B cell (primary cell): ENCODE results near the gene KIF21A. TPM values are rescaled to one million over a fixed set of nuclear protein-coding genes. Genes with fewer than 3 reads are reported as not detected.

Source experiments
- ATAC-seq: fragments of 200-7000 bp; cut with Tn5 transposase; one replicate; pipeline ENCODE4 v1.10.0; 2021; ENCODE audit warnings: low read depth, mild to moderate bottlenecking, moderate number of reproducible peaks, moderate library complexity
- CTCF ChIA-PET: fragments of 350-600 bp; sonication (Branson Sonifier 250); formaldehyde crosslinking; loops from one replicate; lab custom pipeline; 2021; ENCODE audit warnings: antibody characterized with exemption, inconsistent platforms; lab: Charles Lee
- POLR2A ChIA-PET: fragments of 350-600 bp; sonication (Branson Sonifier 250); formaldehyde crosslinking; loops from one replicate; lab custom pipeline; 2021; ENCODE audit warnings: antibody characterized with exemption; lab: Charles Lee
- DNase-seq: peaks from one replicate; pipeline ENCODE4 v3.0.0; 2013
- H2AFZ ChIP-seq: 2 replicates; pipeline ENCODE4 v1.6.1; 2012; ENCODE audit warnings: mild to moderate bottlenecking, low read depth, low read length; ENCODE audit not compliant: insufficient read depth, poor library complexity, severe bottlenecking
- H3K27ac ChIP-seq, 2 donors: 1 replicate in 1 of 2; 2 replicates in 1 of 2; pipeline ENCODE4 v1.5.1; 2012 to 2013; ENCODE audit warnings: low read length in 2 of 2, mild to moderate bottlenecking in 2 of 2, moderate library complexity in 1 of 2
- H3K27me3 ChIP-seq, 4 experiments: fragments of 200-600 bp in 1 of 4; sonication (generic) in 1 of 4; replicated peaks in 1 of 4; 1 replicate in 2 of 4; 2 replicates in 2 of 4; pipeline versions ENCODE4 v1.6.1 to v1.7.0; 2013 to 2016; ENCODE audit warnings: low read length in 3 of 4, mild to moderate bottlenecking in 2 of 4, mixed read lengths in 1 of 4, moderate library complexity in 1 of 4; ENCODE audit not compliant: insufficient read depth in 4 of 4, control insufficient read depth in 3 of 4; ENCODE audit errors: control extremely low read depth in 1 of 4
- H3K36me3 ChIP-seq, 2 experiments: replicated peaks in 1 of 2; 1 replicate in 1 of 2; 2 replicates in 1 of 2; pipeline versions ENCODE4 v1.6.1 to v1.7.1; 2013; ENCODE audit warnings: low read length in 1 of 2; ENCODE audit not compliant: insufficient read depth in 2 of 2, control insufficient read depth in 1 of 2; ENCODE audit errors: control extremely low read depth in 1 of 2, extremely low read depth in 1 of 2
- H3K4me1 ChIP-seq, 2 donors: fragments of 200-600 bp in 1 of 2; sonication (generic) in 1 of 2; 1 replicate in 1 of 2; 2 replicates in 1 of 2; pipeline versions ENCODE4 v1.5.1 to v1.6.1; 2013 to 2017; ENCODE audit warnings: low read length in 2 of 2; ENCODE audit not compliant: control insufficient read depth in 2 of 2, insufficient read depth in 2 of 2
- H3K4me2 ChIP-seq: replicated peaks from 2 replicates; pipeline ENCODE3; 2012; ENCODE audit warnings: mild to moderate bottlenecking, low read depth, low read length; ENCODE audit not compliant: poor library complexity, severe bottlenecking
- H3K4me3 ChIP-seq, 5 experiments: fragments of 200-600 bp in 1 of 5; sonication (generic) in 1 of 5; 1 replicate in 3 of 5; 2 replicates in 2 of 5; pipeline versions ENCODE4 v1.5.1 to v1.7.0; 2011 to 2016; ENCODE audit warnings: low read length in 4 of 5, mild to moderate bottlenecking in 4 of 5, low read depth in 2 of 5, control low read depth in 1 of 5, moderate library complexity in 1 of 5; ENCODE audit not compliant: insufficient read depth in 1 of 5; ENCODE audit errors: control extremely low read depth in 1 of 5, extremely low read depth in 1 of 5
- H3K79me2 ChIP-seq: fragments of 200-600 bp; sonication (generic); one replicate; pipeline ENCODE4 v1.6.0; 2016; ENCODE audit warnings: low read length; ENCODE audit not compliant: control insufficient read depth, insufficient read depth
- H3K9ac ChIP-seq: fragments of 200-600 bp; sonication (generic); 2 replicates; pipeline ENCODE4 v1.6.1; 2017; ENCODE audit warnings: mild to moderate bottlenecking, low read length, moderate library complexity
- H3K9me3 ChIP-seq, 3 donors: one replicate each; pipeline versions ENCODE4 v1.6.1 to v1.7.1; 2013; ENCODE audit warnings: low read length in 2 of 3; ENCODE audit not compliant: control insufficient read depth in 2 of 3, insufficient read depth in 1 of 3; ENCODE audit errors: control extremely low read depth in 1 of 3
- H4K20me1 ChIP-seq: 2 replicates; pipeline ENCODE4 v1.6.0; 2012; ENCODE audit warnings: mild to moderate bottlenecking, low read length; ENCODE audit not compliant: insufficient read depth, control insufficient read depth, poor library complexity, severe bottlenecking
- H3K27ac Mint-ChIP-seq: one replicate; pipeline ENCODE4 v1.8.0; 2021; ENCODE audit warnings: mixed read lengths
- H3K27me3 Mint-ChIP-seq: one replicate; pipeline ENCODE4 v1.8.0; 2021; ENCODE audit warnings: mixed read lengths
- H3K4me1 Mint-ChIP-seq: one replicate; pipeline ENCODE4 v1.8.0; 2021; ENCODE audit warnings: mixed read lengths
- H3K4me3 Mint-ChIP-seq: one replicate; pipeline ENCODE4 v1.8.0; 2021; ENCODE audit warnings: mixed read lengths
- H3K9me3 Mint-ChIP-seq: one replicate; pipeline ENCODE4 v1.8.0; 2022; ENCODE audit warnings: mixed read lengths; ENCODE audit not compliant: insufficient read depth
- EZH2 ChIP-seq: IDR thresholded peaks from 2 replicates; pipeline ENCODE4 v1.6.1; 2012; ENCODE audit warnings: borderline replicate concordance, low read depth, mild to moderate bottlenecking, moderate library complexity, low read length; ENCODE audit not compliant: insufficient read depth, poor library complexity, severe bottlenecking
- WGBS: methylation state at CpG from one replicate; pipeline ENCODE4 v1.1.5; 2013; ENCODE audit warnings: missing lambda C conversion rate; ENCODE audit not compliant: insufficient coverage; 5-methylcytosine and 5-hydroxymethylcytosine counted together
- intact Hi-C: fragments of 100-400 bp; cut with micrococcal nuclease; formaldehyde crosslinking; loops from one replicate; pipeline ENCODE4 v1.10.0; 2022
- polyA plus RNA-seq: library from polyadenylated mRNA; depleted of rRNA; stranded (reverse); fragments of >200 nt; gene quantifications from 2 replicates; pipeline ENCODE4 v1.2.3, GENCODE V29; 2012
- total RNA-seq, 2 donors: library from RNA; stranded (reverse); fragments of 120-200 nt in 1 of 2; gene quantifications; 1 replicate in 1 of 2; 2 replicates in 1 of 2; pipeline versions ENCODE4 v1.2.3 to v1.2.4, GENCODE V29; 2013 to 2022
- TF ChIP-seq, protein P1 (sequence below): fragments of 200-600 bp; IDR thresholded peaks from one replicate; pipeline ENCODE4 v1.8.0; 2022; ENCODE audit warnings: antibody characterized with exemption, mild to moderate bottlenecking

The KIF21A gene
- total and polyA plus RNA-seq, 2 donors (not counting 1 experiment from before 2014, with no cell fraction given): 0.33 to 2.2 TPM

DNA sequence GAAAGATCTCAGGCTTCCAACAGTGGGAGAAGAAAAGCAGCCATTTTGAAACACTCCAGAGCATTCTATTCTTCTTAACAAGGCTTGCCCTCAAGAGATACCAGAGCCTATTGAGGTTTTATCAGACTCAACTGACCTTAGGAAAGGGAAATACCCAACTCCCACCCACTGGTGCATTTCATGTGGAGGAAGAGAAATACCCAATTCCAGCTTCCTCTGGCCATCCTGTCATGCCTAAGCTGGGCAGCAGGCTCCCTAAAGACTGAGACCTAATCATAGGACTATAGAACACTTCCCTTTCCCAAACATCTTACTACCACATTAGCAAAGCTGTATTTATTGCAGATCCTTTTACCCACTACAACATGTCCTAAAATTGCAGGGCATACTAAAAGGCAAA lies 164.5 kb downstream of the KIF21A start:
- H3K9ac ChIP-seq: no peak overlapping the region
- intact Hi-C loops: no loop called here
- no peaks in the 10 kb centered on the region for H3K4me1 ChIP-seq
- no peaks in the 10 kb centered on the region for H3K4me1 Mint-ChIP-seq
- no peaks in the 10 kb centered on the region for H3K79me2 ChIP-seq
- H3K9me3 ChIP-seq: no peaks in the 10 kb centered on the region
- no peak overlapping the region for H3K27ac ChIP-seq
- ATAC-seq (no peak), DNase-seq (no peak)
- no peaks in the 10 kb centered on the region for H4K20me1 ChIP-seq
- H3K4me3 ChIP-seq: no peak overlapping the region
- H3K4me2 ChIP-seq: no peak overlapping the region
- H3K27me3 Mint-ChIP-seq: peaks cover 12% of the 10 kb centered on the region
- ChIA-PET CTCF (no interaction called here), POLR2A (no interaction called here)
- no peak overlapping the region for H3K27ac Mint-ChIP-seq
- no peaks in the 10 kb centered on the region for H3K27me3 ChIP-seq
- no peak overlapping the region for H3K4me3 Mint-ChIP-seq
- H3K9me3 Mint-ChIP-seq: no peaks in the 10 kb centered on the region
- TF ChIP-seq EZH2: no peak
- TF ChIP-seq, protein P1, sequence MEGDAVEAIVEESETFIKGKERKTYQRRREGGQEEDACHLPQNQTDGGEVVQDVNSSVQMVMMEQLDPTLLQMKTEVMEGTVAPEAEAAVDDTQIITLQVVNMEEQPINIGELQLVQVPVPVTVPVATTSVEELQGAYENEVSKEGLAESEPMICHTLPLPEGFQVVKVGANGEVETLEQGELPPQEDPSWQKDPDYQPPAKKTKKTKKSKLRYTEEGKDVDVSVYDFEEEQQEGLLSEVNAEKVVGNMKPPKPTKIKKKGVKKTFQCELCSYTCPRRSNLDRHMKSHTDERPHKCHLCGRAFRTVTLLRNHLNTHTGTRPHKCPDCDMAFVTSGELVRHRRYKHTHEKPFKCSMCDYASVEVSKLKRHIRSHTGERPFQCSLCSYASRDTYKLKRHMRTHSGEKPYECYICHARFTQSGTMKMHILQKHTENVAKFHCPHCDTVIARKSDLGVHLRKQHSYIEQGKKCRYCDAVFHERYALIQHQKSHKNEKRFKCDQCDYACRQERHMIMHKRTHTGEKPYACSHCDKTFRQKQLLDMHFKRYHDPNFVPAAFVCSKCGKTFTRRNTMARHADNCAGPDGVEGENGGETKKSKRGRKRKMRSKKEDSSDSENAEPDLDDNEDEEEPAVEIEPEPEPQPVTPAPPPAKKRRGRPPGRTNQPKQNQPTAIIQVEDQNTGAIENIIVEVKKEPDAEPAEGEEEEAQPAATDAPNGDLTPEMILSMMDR: no peak
- no peak overlapping the region for H2AFZ ChIP-seq
- no peaks in the 10 kb centered on the region for H3K36me3 ChIP-seq

GRCh38 chr12:39277416-39277815 lies 165.5 kb downstream of the KIF21A start:
- no peak overlapping the region for H3K27ac ChIP-seq
- no peak overlapping the region for H3K4me2 ChIP-seq
- Mint-ChIP-seq H3K27ac (no peak overlapping the region), H3K4me3 (no peak overlapping the region), H3K27me3 (peaks cover 12% of the 10 kb centered on the region), H3K4me1 (no peaks in the 10 kb centered on the region), H3K9me3 (no peaks in the 10 kb centered on the region)
- no CpG with 5 or more reads among the region's 1 CpG for WGBS
- H3K9me3 ChIP-seq: no peaks in the 10 kb centered on the region
- ChIA-PET POLR2A (no interaction called here), CTCF (interaction anchor here (0.8 kb wide), 1 partner anchor 950 kb away, joined by 3 read pairs; no protein-coding TSS in a partner anchor)
- H3K79me2 ChIP-seq: no peaks in the 10 kb centered on the region
- ATAC-seq (no peak), DNase-seq (no peak)
- H2AFZ ChIP-seq: no peak overlapping the region
- H3K4me3 ChIP-seq: no peak overlapping the region
- TF ChIP-seq EZH2: no peak
- no peaks in the 10 kb centered on the region for H4K20me1 ChIP-seq
- no peak overlapping the region for H3K9ac ChIP-seq
- H3K4me1 ChIP-seq: no peaks in the 10 kb centered on the region
- no peaks in the 10 kb centered on the region for H3K36me3 ChIP-seq
- H3K27me3 ChIP-seq: no peaks in the 10 kb centered on the region
- intact Hi-C loops: no loop called here
